Nephron progenitor cell (in vitro differentiated cells): ENCODE data around the gene UBE2E2.
"Not testable (repeated sequence)": the region's sequence is repeated elsewhere in the genome, so short reads cannot be mapped to it uniquely, and the experiment has no call there.

ENCODE experiments used
- DNase-seq: peaks from one replicate; pipeline ENCODE4 v3.0.0; 2021
- H3K27ac Mint-ChIP-seq: 2 replicates; pipeline ENCODE4 v1.8.0; 2021; ENCODE audit warnings: mild to moderate bottlenecking, moderate library complexity, mixed read lengths
- H3K27me3 Mint-ChIP-seq: 2 replicates; pipeline ENCODE4 v1.8.0; 2021; ENCODE audit warnings: mild to moderate bottlenecking, low read depth, mixed read lengths; ENCODE audit not compliant: poor library complexity
- H3K36me3 Mint-ChIP-seq: 2 replicates; pipeline ENCODE4 v1.8.0; 2021; ENCODE audit warnings: low read depth, mixed read lengths
- H3K4me1 Mint-ChIP-seq: 2 replicates; pipeline ENCODE4 v1.8.0; 2021; ENCODE audit warnings: mixed read lengths
- H3K4me3 Mint-ChIP-seq: 2 replicates; pipeline ENCODE4 v1.8.0; 2021; ENCODE audit warnings: mild to moderate bottlenecking, moderate library complexity, mixed read lengths
- H3K9me3 Mint-ChIP-seq: 2 replicates; pipeline ENCODE4 v1.8.0; 2021; ENCODE audit warnings: mild to moderate bottlenecking, moderate library complexity, mixed read lengths
- CTCF ChIP-seq: fragments of 200-600 bp; sonication (generic); IDR thresholded peaks from 2 replicates; pipeline ENCODE4 v1.5.0; 2021; ENCODE audit warnings: antibody characterized with exemption

Gene UBE2E2

GRCh38 chr3:23169551-23169950 lies 33.6 kb upstream of the UBE2E2 start:
- Mint-ChIP-seq H3K4me3 (no peak overlapping the region), H3K4me1 (peaks cover 3% of the 10 kb centered on the region), H3K27me3 (no peaks in the 10 kb centered on the region), H3K27ac (peak overlapping the region; percentile 41), H3K36me3 (no peaks in the 10 kb centered on the region), H3K9me3 (no peaks in the 10 kb centered on the region)
- no peak for DNase-seq
- TF ChIP-seq CTCF, result no peak

GRCh38 chr3:23170291-23170690 lies 32.8 kb upstream of the UBE2E2 start:
- no peak for DNase-seq
- no peak overlapping the region for H3K27ac Mint-ChIP-seq
- no peaks in the 10 kb centered on the region for H3K27me3 Mint-ChIP-seq
- no peaks in the 10 kb centered on the region for H3K9me3 Mint-ChIP-seq
- no peaks in the 10 kb centered on the region for H3K36me3 Mint-ChIP-seq
- TF ChIP-seq CTCF, result no peak
- H3K4me1 Mint-ChIP-seq, result peaks cover 6% of the 10 kb centered on the region
- H3K4me3 Mint-ChIP-seq, result no peak overlapping the region

- Mint-ChIP-seq H3K27me3 (no peaks in the 10 kb centered on the region), H3K4me3 (no peak overlapping the region), H3K4me1 (peaks cover 6% of the 10 kb centered on the region)
Measured at GRCh38 chr3:23172059-23172458, 31.1 kb upstream of the UBE2E2 start.

GRCh38 chr3:23174426-23175039 lies 28.6 kb upstream of the UBE2E2 start:
- H3K27ac Mint-ChIP-seq, result no peak overlapping the region
- DNase-seq, result peak; percentile 6
- H3K4me3 Mint-ChIP-seq, result no peak overlapping the region
- peaks cover 4% of the 10 kb centered on the region for H3K9me3 Mint-ChIP-seq
- H3K36me3 Mint-ChIP-seq, result no peaks in the 10 kb centered on the region
- peaks cover 6% of the 10 kb centered on the region for H3K4me1 Mint-ChIP-seq
- TF ChIP-seq CTCF, result no peak
- H3K27me3 Mint-ChIP-seq, result no peaks in the 10 kb centered on the region

More at GRCh38 chr3:23172059-23172458, 31.1 kb upstream of the UBE2E2 start:
- Mint-ChIP-seq H3K9me3 (no peaks in the 10 kb centered on the region), H3K27ac (no peak overlapping the region), H3K36me3 (no peaks in the 10 kb centered on the region)
- TF ChIP-seq CTCF, result no peak
- no peak for DNase-seq

- peaks cover 4% of the 10 kb centered on the region for H3K9me3 Mint-ChIP-seq
- peaks cover 6% of the 10 kb centered on the region for H3K4me1 Mint-ChIP-seq
- no peak overlapping the region for H3K27ac Mint-ChIP-seq
- DNase-seq, result no peak
- no peaks in the 10 kb centered on the region for H3K36me3 Mint-ChIP-seq
- H3K27me3 Mint-ChIP-seq, result no peaks in the 10 kb centered on the region
- H3K4me3 Mint-ChIP-seq, result no peak overlapping the region
- TF ChIP-seq CTCF, result no peak
Measured at GRCh38 chr3:23175341-23176083, 27.6 kb upstream of the UBE2E2 start.

- H3K9me3 Mint-ChIP-seq, H3K36me3 Mint-ChIP-seq, H3K4me3 Mint-ChIP-seq, H3K27me3 Mint-ChIP-seq, DNase-seq, H3K27ac Mint-ChIP-seq, H3K4me1 Mint-ChIP-seq: not testable (repeated sequence)
Measured at GRCh38 chr3:23176839-23177238, 26.3 kb upstream of the UBE2E2 start.
